IMR-90 (cell line): ENCODE data around the gene MMP27.

Experiments
- BHLHE40 ChIP-seq: fragments of 150-350 bp; IDR thresholded peaks from 2 replicates; pipeline ENCODE4 v1.6.1; 2016; ENCODE audit warnings: mild to moderate bottlenecking, low read depth, low read length
- CTCF ChIP-seq: conservative IDR thresholded peaks from 2 replicates; pipeline ENCODE4 v1.5.1; 2012; ENCODE audit warnings: mild to moderate bottlenecking, low read depth, low read length, improper control_type of control experiment
- MAFK ChIP-seq: IDR thresholded peaks from 2 replicates; pipeline ENCODE4 v1.6.1; 2012; ENCODE audit warnings: low read depth, low read length, improper control_type of control experiment
- MAZ ChIP-seq: IDR thresholded peaks from 2 replicates; pipeline ENCODE4 v1.6.1; 2012; ENCODE audit warnings: low read depth, mild to moderate bottlenecking, low read length, improper control_type of control experiment, moderate library complexity, borderline replicate concordance
- MXI1 ChIP-seq: IDR thresholded peaks from 2 replicates; pipeline ENCODE4 v1.6.1; 2012; ENCODE audit warnings: low read depth, mild to moderate bottlenecking, low read length, moderate library complexity, borderline replicate concordance
- NFE2L2 ChIP-seq: fragments of 150-350 bp; IDR thresholded peaks from 2 replicates; pipeline ENCODE4 v1.6.1; 2016; ENCODE audit warnings: low read depth, mild to moderate bottlenecking, low read length
- POLR2A ChIP-seq: IDR thresholded peaks from 2 replicates; pipeline ENCODE4 v1.6.1; 2012; ENCODE audit warnings: mild to moderate bottlenecking, low read depth, low read length
- RAD21 ChIP-seq: IDR thresholded peaks from 2 replicates; pipeline ENCODE4 v1.6.1; 2012; ENCODE audit warnings: low read length, improper control_type of control experiment

- no peak for TF ChIP-seq POLR2A
- no peak for TF ChIP-seq RAD21
- no peak for TF ChIP-seq MAZ
- TF ChIP-seq NFE2L2 = no peak
- no peak for TF ChIP-seq CTCF
- no peak for TF ChIP-seq BHLHE40
- no peak for TF ChIP-seq MAFK
- no peak for TF ChIP-seq MXI1
Observed at GRCh38 chr11:102719620-102720277, 14.2 kb upstream of the MMP27 start.
